ENCODE data around the gene ZSWIM4.

- TF ChIP-seq CTCF (IDR thresholded peaks at IDR 0.05) (no peak), POLR2A (IDR thresholded peaks at IDR 0.05) (no peak), POLR2AphosphoS5 (IDR thresholded peaks at IDR 0.05) (no peak)
These were observed 70.6 kb downstream of the ZSWIM4 start for GRCh38 chr19:13865571-13866462.

Measured in prostate gland (tissue), 2 donors.